Activated CD4-positive, alpha-beta T cell treated with anti-CD3 and anti-CD28 coated beads for 36 hours (primary cell): Measurements from ENCODE around the gene ADGRV1. TPM values are rescaled to one million over a fixed set of nuclear protein-coding genes. Genes with fewer than 3 reads are reported as not detected.
A peak's percentile ranks its signal among the peaks of the same experiment; 100 is the strongest.

Source experiments
- ATAC-seq: fragments of 200-7000 bp; cut with Tn5 transposase; one replicate; pipeline ENCODE4 v1.10.0; 2021; ENCODE audit warnings: mild to moderate bottlenecking, moderate library complexity
- CTCF ChIA-PET: fragments of 350-600 bp; sonication (Branson Sonifier 250); formaldehyde crosslinking; loops from one replicate; lab custom pipeline; 2021; ENCODE audit warnings: antibody characterized with exemption; lab: Charles Lee
- POLR2A ChIA-PET: fragments of 350-600 bp; sonication (Branson Sonifier 250); formaldehyde crosslinking; loops from one replicate; lab custom pipeline; 2021; ENCODE audit warnings: antibody characterized with exemption, inconsistent platforms; lab: Charles Lee
- DNase-seq: peaks from one replicate; pipeline ENCODE4 v3.0.0-alpha.2; 2020
- H3K27ac Mint-ChIP-seq: one replicate; pipeline ENCODE4 v1.8.0; 2021; ENCODE audit warnings: mixed read lengths
- H3K27me3 Mint-ChIP-seq: one replicate; pipeline ENCODE4 v1.8.0; 2021; ENCODE audit warnings: mixed read lengths
- H3K36me3 Mint-ChIP-seq: one replicate; pipeline ENCODE4 v1.8.0; 2021; ENCODE audit warnings: low read depth, mixed read lengths
- H3K4me1 Mint-ChIP-seq: one replicate; pipeline ENCODE4 v1.8.0; 2021; ENCODE audit warnings: mixed read lengths
- H3K4me3 Mint-ChIP-seq: one replicate; pipeline ENCODE4 v1.8.0; 2021; ENCODE audit warnings: mild to moderate bottlenecking, moderate library complexity, mixed read lengths
- H3K9me3 Mint-ChIP-seq: one replicate; pipeline ENCODE4 v1.8.0; 2021; ENCODE audit warnings: low read depth, mixed read lengths
- intact Hi-C, 2 experiments: fragments of 100-400 bp; cut with DNase I in 1 of 2; cut with micrococcal nuclease in 1 of 2; formaldehyde crosslinking; loops; one replicate each; pipeline versions ENCODE4 v1.14.2 to v1.15.1; 2022 to 2024; cut with DNase I, micrococcal nuclease
- total RNA-seq, 2 experiments: library from RNA; stranded (reverse); gene quantifications; one replicate each; pipeline ENCODE4 v1.2.3, GENCODE V29; 2021

Gene ADGRV1
- total RNA-seq, 2 experiments from 2014 or later = 0.02 to 0.12 TPM

GRCh38 chr5:90897618-90898017 is 339.0 kb downstream of the ADGRV1 start:
- H3K36me3 Mint-ChIP-seq = no peaks in the 10 kb centered on the region
- no peaks in the 10 kb centered on the region for H3K9me3 Mint-ChIP-seq
- peaks cover 3% of the 10 kb centered on the region for H3K27me3 Mint-ChIP-seq
- DNase-seq = no peak
- peaks cover 2% of the 10 kb centered on the region for H3K4me1 Mint-ChIP-seq
- ChIA-PET CTCF (interaction anchor here (1.3 kb wide), 1 partner anchor 32 kb away, joined by 3 read pairs; no protein-coding TSS in a partner anchor), POLR2A (no interaction called here)
- ATAC-seq = no peak
- H3K27ac Mint-ChIP-seq = no peak overlapping the region
- intact Hi-C loops = no loop called here
- H3K4me3 Mint-ChIP-seq = no peak overlapping the region

- POLR2A ChIA-PET = no interaction called here
- intact Hi-C loops = no loop called here
- Mint-ChIP-seq H3K4me1 (peaks cover 2% of the 10 kb centered on the region), H3K9me3 (no peaks in the 10 kb centered on the region), H3K36me3 (no peaks in the 10 kb centered on the region), H3K27me3 (peaks cover 3% of the 10 kb centered on the region), H3K4me3 (no peak overlapping the region), H3K27ac (no peak overlapping the region)
- CTCF ChIA-PET = interaction anchor here (0.6 kb wide), 1 partner anchor 316 kb away, joined by 3 read pairs; no protein-coding TSS in a partner anchor
- ATAC-seq = peak; percentile 42
- DNase-seq = no peak
Observed at GRCh38 chr5:90898326-90899013, 339.9 kb downstream of the ADGRV1 start.

GRCh38 chr5:90899014-90899604 is 340.5 kb downstream of the ADGRV1 start:
- DNase-seq = no peak
- POLR2A ChIA-PET = no interaction called here
- CTCF ChIA-PET = interaction anchor here (0.6 to 1.0 kb wide), 2 partner anchors 97 to 316 kb away, joined by 3 read pairs; no protein-coding TSS in a partner anchor
- H3K36me3 Mint-ChIP-seq = no peaks in the 10 kb centered on the region
- H3K4me1 Mint-ChIP-seq = peaks cover 2% of the 10 kb centered on the region
- intact Hi-C loops = no loop called here
- no peak overlapping the region for H3K4me3 Mint-ChIP-seq
- H3K27me3 Mint-ChIP-seq = peaks cover 7% of the 10 kb centered on the region
- ATAC-seq = no peak
- H3K9me3 Mint-ChIP-seq = no peaks in the 10 kb centered on the region
- H3K27ac Mint-ChIP-seq = no peak overlapping the region

GRCh38 chr5:90901261-90901660 is 342.7 kb downstream of the ADGRV1 start:
- CTCF ChIA-PET = no interaction called here
- DNase-seq (no peak), ATAC-seq (no peak)
- intact Hi-C loops = no loop called here
- H3K4me1 Mint-ChIP-seq = peaks cover 2% of the 10 kb centered on the region
- no peak overlapping the region for H3K27ac Mint-ChIP-seq
- no peak overlapping the region for H3K4me3 Mint-ChIP-seq
- H3K9me3 Mint-ChIP-seq = no peaks in the 10 kb centered on the region
- H3K36me3 Mint-ChIP-seq = no peaks in the 10 kb centered on the region
- peaks cover 7% of the 10 kb centered on the region for H3K27me3 Mint-ChIP-seq
- POLR2A ChIA-PET = no interaction called here

GRCh38 chr5:90902170-90902569 is 343.6 kb downstream of the ADGRV1 start:
- ATAC-seq (no peak), DNase-seq (no peak)
- intact Hi-C loops = no loop called here
- Mint-ChIP-seq H3K36me3 (no peaks in the 10 kb centered on the region), H3K4me1 (peaks cover 2% of the 10 kb centered on the region), H3K9me3 (no peaks in the 10 kb centered on the region), H3K4me3 (no peak overlapping the region), H3K27me3 (peaks cover 7% of the 10 kb centered on the region), H3K27ac (no peak overlapping the region)
- CTCF ChIA-PET = interaction anchor here (0.6 kb wide), 1 partner anchor 158 kb away, joined by 3 read pairs; no protein-coding TSS in a partner anchor
- POLR2A ChIA-PET = no interaction called here

GRCh38 chr5:90902651-90903386 is 344.2 kb downstream of the ADGRV1 start:
- intact Hi-C loops = no loop called here
- ATAC-seq = no peak
- DNase-seq = no peak
- CTCF ChIA-PET = interaction anchor here (0.6 kb wide), 1 partner anchor 159 kb away, joined by 3 read pairs; no protein-coding TSS in a partner anchor
- Mint-ChIP-seq H3K4me3 (no peak overlapping the region), H3K36me3 (no peaks in the 10 kb centered on the region), H3K4me1 (peaks cover 2% of the 10 kb centered on the region), H3K27me3 (peaks cover 9% of the 10 kb centered on the region), H3K9me3 (no peaks in the 10 kb centered on the region), H3K27ac (no peak overlapping the region)
- POLR2A ChIA-PET = no interaction called here

- intact Hi-C loops = no loop called here
- ATAC-seq = no peak
- Mint-ChIP-seq H3K4me1 (no peaks in the 10 kb centered on the region), H3K27me3 (peaks cover 17% of the 10 kb centered on the region), H3K36me3 (no peaks in the 10 kb centered on the region), H3K9me3 (no peaks in the 10 kb centered on the region), H3K27ac (no peak overlapping the region), H3K4me3 (no peak overlapping the region)
- POLR2A ChIA-PET = no interaction called here
- CTCF ChIA-PET = interaction anchor here (1.0 to 1.1 kb wide), 2 partner anchors 24 to 33 kb away, joined by 3 to 5 read pairs; no protein-coding TSS in a partner anchor
- no peak for DNase-seq
Observed at GRCh38 chr5:90909101-90909503, 350.5 kb downstream of the ADGRV1 start.

GRCh38 chr5:90909940-90910339 is 351.3 kb downstream of the ADGRV1 start:
- Mint-ChIP-seq H3K36me3 (no peaks in the 10 kb centered on the region), H3K4me3 (no peak overlapping the region), H3K9me3 (no peaks in the 10 kb centered on the region), H3K27ac (no peak overlapping the region), H3K27me3 (peaks cover 15% of the 10 kb centered on the region), H3K4me1 (no peaks in the 10 kb centered on the region)
- ATAC-seq = no peak
- ChIA-PET POLR2A (no interaction called here), CTCF (interaction anchor here (1.0 to 1.1 kb wide), 2 partner anchors 23 to 25 kb away, joined by 3 to 5 read pairs; no protein-coding TSS in a partner anchor)
- no peak for DNase-seq
- intact Hi-C loops = no loop called here

GRCh38 chr5:90911169-90911568 is 352.6 kb downstream of the ADGRV1 start:
- H3K27ac Mint-ChIP-seq = no peak overlapping the region
- no peaks in the 10 kb centered on the region for H3K4me1 Mint-ChIP-seq
- intact Hi-C loops = no loop called here
- no peaks in the 10 kb centered on the region for H3K9me3 Mint-ChIP-seq
- H3K36me3 Mint-ChIP-seq = no peaks in the 10 kb centered on the region
- H3K4me3 Mint-ChIP-seq = no peak overlapping the region
- CTCF ChIA-PET = interaction anchor here (1.0 to 1.2 kb wide), 3 partner anchors 20 to 26 kb away, joined by 3 to 4 read pairs (median 3); no protein-coding TSS in a partner anchor
- H3K27me3 Mint-ChIP-seq = peaks cover 15% of the 10 kb centered on the region
- POLR2A ChIA-PET = no interaction called here
- no peak for DNase-seq
- ATAC-seq = no peak

- intact Hi-C loops = no loop called here
- ChIA-PET CTCF (interaction anchor here (0.6 to 1.2 kb wide), 3 partner anchors 22 to 507 kb away, joined by 3 to 4 read pairs (median 3); no protein-coding TSS in a partner anchor), POLR2A (no interaction called here)
- no peak for DNase-seq
- Mint-ChIP-seq H3K27ac (no peak overlapping the region), H3K9me3 (no peaks in the 10 kb centered on the region), H3K4me3 (no peak overlapping the region), H3K27me3 (peaks cover 14% of the 10 kb centered on the region), H3K36me3 (no peaks in the 10 kb centered on the region), H3K4me1 (no peaks in the 10 kb centered on the region)
- ATAC-seq = no peak
Observed at GRCh38 chr5:90912476-90912875, 353.9 kb downstream of the ADGRV1 start.

- Mint-ChIP-seq H3K4me1 (no peaks in the 10 kb centered on the region), H3K36me3 (no peaks in the 10 kb centered on the region), H3K27ac (no peak overlapping the region), H3K27me3 (peaks cover 9% of the 10 kb centered on the region), H3K4me3 (no peak overlapping the region), H3K9me3 (no peaks in the 10 kb centered on the region)
- no peak for ATAC-seq
- intact Hi-C loops = no loop called here
- DNase-seq = no peak
- CTCF ChIA-PET = no interaction called here
- POLR2A ChIA-PET = no interaction called here
Observed at GRCh38 chr5:90915393-90915792, 356.8 kb downstream of the ADGRV1 start.
